Loucy (cell line): ENCODE results near the gene RBFOX2.

ENCODE experiments used
- EZH2phosphoT487 ChIP-seq: fragments of 200-600 bp; IDR thresholded peaks from 2 replicates; pipeline ENCODE4 v1.6.1; 2018; ENCODE audit warnings: antibody characterized with exemption, mild to moderate bottlenecking, moderate library complexity, borderline replicate concordance
- TF ChIP-seq, protein P1 (sequence below): fragments of 200-600 bp; sonication (generic); conservative IDR thresholded peaks from 2 replicates; pipeline ENCODE4 v1.5.1; 2014; ENCODE audit warnings: mild to moderate bottlenecking, antibody characterized with exemption, low read length

DNA sequence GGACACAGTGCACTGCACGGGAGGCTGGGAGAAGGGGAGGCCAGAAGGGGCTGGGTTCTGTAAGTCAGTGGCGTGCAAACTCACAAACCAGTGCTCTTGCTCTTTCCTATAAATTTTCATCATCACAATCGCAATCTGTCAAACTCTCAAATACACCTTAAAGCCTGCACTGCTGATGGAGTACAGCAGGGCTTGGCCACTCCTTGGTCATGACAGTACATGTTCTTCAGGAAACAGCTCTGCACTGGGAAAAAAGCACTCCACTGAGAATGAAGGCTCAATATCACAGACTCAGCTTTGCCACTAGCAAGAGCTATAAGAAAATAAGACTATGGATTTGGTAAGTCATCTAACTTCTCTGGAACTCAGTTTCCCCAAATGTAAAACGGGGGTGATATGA lies 111.0 kb downstream of the RBFOX2 start:
- TF ChIP-seq, protein P1, sequence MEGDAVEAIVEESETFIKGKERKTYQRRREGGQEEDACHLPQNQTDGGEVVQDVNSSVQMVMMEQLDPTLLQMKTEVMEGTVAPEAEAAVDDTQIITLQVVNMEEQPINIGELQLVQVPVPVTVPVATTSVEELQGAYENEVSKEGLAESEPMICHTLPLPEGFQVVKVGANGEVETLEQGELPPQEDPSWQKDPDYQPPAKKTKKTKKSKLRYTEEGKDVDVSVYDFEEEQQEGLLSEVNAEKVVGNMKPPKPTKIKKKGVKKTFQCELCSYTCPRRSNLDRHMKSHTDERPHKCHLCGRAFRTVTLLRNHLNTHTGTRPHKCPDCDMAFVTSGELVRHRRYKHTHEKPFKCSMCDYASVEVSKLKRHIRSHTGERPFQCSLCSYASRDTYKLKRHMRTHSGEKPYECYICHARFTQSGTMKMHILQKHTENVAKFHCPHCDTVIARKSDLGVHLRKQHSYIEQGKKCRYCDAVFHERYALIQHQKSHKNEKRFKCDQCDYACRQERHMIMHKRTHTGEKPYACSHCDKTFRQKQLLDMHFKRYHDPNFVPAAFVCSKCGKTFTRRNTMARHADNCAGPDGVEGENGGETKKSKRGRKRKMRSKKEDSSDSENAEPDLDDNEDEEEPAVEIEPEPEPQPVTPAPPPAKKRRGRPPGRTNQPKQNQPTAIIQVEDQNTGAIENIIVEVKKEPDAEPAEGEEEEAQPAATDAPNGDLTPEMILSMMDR, result no peak
- TF ChIP-seq EZH2phosphoT487, result no peak
